ENCODE results near the gene ATP11A.

Gene ATP11A

DNA sequence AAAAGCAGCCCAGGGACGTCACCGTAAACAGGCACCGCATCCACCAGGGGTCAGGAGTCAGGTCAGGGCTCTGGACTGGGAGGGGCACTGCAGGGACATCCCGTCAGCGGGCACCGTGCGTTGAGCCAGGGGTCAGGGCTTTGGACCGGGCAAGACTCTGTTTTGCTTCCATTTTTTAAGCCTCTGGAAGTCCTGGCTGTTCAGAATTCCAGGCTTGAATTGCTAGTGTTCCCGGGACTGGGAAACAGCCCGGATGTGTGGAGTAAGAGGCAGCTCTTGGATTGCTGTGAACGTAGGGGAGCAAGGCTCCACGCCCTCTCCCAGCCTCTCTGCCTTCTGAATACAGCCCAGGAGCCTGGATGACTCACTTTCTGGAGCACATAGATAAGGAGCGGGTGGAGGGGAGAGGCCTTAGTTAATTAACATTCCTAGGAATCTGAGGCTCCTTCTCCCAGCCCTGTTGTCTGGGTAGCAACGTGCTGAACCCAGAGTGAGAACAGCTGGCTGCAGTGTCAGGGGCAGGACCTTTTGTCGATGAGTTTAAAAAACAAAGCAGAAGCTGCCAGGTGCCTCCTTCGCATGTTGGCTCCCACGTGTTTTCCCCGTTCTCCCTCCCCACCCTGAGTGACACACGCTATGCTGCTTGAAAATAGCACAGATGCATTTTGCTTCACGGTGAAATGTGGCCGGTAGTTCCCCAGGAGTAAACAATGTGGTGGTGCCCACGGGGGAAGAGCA lies 21.9 kb downstream of the ATP11A start:
- DNase-seq = peak; percentile 69

DNA sequence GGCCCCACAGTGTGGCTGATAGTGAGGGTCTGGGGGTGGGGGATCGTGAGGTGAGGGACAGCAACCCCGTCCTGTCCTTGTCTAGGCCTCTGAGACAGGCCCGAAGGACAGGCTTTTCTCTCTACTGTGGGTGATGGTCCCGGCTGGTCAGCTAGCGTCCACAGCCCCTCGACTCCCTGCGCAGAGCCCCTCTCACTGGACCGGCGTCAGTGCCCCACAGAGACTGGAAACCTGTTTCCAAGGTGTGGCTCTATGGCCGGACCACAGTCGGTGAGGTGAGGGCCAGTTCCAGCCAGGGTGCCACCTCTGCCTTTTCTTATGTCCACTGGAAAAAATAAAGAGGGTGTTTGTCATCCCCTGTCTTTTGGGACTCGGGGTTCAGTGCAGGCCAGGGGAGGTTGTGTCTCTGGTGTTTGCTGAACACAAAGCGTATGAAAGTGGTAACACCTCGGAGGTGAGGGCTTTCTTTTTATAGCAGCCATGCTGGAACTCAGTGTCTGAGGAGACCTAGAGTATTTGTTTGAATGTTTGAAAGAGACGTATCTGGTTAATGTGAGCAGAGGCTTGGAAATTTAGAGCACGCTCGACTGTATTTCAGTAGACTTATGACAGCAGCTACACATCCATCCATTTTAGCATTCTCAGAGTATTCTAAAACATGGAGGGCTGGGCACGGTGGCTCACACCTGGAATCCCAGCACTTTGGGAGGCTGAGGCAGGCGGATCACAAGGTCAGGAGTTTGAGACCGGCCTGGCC lies 22.8 kb downstream of the ATP11A start:
- DNase-seq = no peak

GRCh38 chr13:112713517-112714253 lies 23.8 kb downstream of the ATP11A start:
- DNase-seq = no peak

DNA sequence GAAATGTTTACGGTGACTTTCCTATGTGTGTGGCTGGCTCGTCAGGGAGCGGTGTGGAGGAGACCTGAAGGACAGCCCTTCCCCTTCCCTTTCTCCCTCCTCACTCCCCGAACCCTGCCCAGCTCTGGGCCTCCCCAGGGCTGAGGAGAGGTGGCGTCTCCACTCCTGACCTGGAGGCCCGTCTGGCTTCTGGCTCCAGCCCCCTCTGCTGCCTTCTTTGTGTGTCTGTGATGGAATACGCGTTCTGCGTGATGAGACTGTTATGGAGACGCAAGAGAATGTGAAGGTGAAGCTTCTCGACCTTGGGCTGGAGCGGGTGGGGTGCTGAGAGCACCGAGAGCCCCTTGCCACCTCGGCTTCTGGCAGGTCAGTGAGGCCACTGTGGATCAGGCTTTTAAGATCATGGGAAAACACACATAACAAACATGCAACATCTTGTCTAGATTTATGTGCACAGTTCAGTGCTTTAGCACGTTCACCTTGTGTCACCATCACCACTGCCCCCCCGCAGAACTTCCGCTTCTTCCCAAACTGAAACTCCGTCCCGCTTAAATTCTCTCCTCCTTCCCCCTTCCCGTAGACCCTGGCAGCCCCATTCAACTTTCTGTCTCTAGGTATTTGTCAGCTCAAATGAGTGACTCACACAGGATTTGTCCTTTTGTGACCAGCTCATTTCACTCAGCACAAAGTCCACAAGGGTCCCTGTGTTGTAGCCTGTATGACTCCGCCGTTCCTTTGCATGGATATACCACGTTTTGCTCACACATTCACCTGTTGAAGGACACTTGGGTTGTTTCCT lies 24.7 kb downstream of the ATP11A start:
- no peak for DNase-seq

GRCh38 chr13:112715210-112715609 lies 25.4 kb downstream of the ATP11A start:
- no peak for DNase-seq

GRCh38 chr13:112715715-112716460 lies 26.1 kb downstream of the ATP11A start:
- DNase-seq = no peak

- no peak for DNase-seq
These were observed 26.6 kb downstream of the ATP11A start for GRCh38 chr13:112716461-112716820.

DNA sequence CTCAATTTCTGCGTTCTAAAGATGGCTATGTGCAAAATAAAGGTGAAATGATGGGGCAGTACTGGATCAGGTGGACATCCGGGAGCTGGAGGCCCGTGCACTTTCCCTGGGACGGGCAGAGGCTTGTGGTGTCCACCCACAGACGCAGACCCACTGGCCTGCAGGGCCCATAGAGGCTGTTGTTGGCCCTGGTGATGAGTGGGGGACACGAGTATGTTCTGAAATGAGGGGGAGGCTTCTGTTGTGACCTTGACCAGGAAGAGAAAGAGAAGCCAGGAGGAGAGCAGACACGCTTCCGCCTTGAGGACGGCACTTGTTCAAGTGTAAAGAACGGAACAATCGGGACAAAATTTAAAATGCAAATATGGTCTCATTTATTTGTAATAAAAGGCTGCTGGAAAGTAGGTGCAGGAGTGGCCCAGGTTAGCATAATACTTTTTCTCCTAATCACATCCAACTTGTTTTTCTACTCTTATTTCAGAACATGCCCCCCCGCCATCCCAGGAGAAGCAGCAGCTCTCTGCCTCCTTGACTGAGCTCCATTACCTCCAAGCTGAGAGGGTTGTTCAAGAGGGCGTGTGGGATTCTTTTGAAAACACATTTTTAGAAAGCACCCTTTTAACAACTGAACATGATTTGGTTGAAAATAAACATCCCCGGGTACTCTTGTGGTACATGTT lies 27.1 kb downstream of the ATP11A start:
- DNase-seq = no peak

DNA sequence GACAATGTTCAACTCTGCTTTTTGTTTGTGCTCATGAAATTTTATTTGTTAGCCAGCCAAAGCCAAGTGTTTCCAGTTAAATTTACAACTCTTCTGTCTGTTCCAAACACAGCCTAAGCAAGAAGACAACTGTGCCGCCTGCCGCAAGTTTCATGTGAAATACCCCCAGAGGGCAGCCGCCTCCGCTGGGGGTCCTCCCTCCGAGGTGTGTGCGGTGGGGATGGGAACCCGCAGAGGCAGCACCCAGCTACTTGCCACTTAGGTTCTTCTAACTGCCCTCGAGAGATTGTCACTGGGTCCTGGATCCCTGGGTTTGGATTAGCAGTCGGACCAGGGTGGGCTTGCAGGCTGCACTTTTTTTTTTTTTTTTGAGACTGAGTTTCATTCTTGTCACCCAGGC lies 28.5 kb downstream of the ATP11A start:
- DNase-seq = no peak

DNA sequence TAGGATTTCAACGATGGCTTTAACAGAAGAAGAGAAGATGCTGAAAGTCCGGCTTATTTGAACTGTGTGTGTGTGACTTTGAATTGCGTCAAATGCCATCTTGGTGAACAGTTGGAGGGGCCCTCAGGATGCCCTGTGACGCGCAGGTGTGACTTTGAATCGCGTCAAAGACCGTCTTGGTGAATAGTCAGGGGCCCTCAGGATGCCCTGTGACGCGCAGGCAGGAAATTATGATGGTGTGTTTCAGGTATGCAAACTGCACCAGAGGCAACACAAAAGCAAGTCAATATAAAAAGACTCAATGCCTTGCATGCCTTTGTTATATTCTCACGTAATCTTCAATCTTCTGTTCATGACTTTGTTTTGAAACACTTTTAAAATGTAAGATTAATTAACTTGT lies 29.2 kb downstream of the ATP11A start:
- no peak for DNase-seq

GRCh38 chr13:112719556-112719955 lies 29.7 kb downstream of the ATP11A start:
- DNase-seq = no peak

DNA sequence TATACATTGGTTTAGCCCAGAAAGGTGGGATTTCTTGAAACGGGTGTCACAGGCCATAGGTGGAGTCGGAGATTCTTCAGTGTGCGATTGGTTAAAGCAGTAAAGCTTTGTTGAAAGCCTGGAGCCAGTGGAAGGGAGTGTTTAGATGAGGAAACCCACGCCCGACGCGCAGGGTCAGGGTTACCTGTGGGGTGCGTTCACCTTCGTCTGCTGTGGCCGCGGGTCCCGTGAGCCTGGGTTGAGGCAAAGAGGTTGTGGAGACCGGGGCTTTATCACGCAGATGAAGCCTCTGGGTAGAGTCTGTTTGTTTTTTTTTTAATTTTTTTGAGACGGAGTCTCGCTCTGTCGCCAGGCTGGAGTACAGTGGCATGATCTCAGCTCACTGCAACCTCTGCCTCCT lies 30.4 kb downstream of the ATP11A start:
- DNase-seq = no peak

- DNase-seq = no peak
These were observed 31.0 kb downstream of the ATP11A start for GRCh38 chr13:112720814-112721197.

DNA sequence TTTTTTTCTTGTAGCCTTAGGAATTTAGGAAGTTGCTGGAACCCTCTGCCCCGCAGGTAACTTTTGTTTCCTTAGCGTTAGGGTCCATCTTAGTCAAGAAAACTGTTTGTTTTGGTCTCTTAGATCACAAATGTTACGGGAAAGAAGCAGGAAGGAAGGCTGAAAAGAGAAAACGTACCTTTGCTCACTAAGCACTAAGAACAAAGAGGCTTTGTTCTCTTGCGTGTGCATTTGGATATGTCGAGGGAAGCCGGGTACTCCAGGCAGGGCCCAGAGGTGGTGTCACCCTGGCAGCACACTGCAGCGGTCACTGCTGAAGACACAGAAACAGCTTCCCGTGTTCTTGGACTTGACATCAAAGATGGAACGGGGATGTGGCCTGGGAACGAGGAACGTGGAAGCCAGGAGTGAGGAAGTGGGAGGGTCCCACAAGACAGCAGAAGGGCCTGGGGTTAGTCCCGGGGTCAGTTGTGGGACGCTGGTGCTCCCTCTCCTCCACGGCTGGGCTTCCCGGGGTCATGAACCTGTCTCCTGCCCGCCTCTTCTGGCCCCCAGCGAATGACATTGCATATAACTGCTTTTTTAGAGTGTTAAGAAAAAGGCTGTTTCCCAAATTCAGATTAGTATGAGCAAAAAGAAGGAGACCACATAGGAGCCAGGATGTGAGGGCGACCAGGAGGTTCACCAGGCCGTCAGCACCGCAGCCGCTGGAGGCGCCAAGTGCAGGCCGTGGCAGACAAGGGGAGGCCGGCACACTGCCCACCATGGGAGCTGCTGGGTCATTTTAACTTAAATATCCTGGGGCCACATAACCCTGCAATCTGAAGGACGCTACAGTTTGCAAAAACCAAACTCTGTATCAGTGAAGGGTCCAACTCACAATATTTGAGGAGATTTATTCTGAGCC lies 31.6 kb downstream of the ATP11A start:
- DNase-seq = no peak

DNA sequence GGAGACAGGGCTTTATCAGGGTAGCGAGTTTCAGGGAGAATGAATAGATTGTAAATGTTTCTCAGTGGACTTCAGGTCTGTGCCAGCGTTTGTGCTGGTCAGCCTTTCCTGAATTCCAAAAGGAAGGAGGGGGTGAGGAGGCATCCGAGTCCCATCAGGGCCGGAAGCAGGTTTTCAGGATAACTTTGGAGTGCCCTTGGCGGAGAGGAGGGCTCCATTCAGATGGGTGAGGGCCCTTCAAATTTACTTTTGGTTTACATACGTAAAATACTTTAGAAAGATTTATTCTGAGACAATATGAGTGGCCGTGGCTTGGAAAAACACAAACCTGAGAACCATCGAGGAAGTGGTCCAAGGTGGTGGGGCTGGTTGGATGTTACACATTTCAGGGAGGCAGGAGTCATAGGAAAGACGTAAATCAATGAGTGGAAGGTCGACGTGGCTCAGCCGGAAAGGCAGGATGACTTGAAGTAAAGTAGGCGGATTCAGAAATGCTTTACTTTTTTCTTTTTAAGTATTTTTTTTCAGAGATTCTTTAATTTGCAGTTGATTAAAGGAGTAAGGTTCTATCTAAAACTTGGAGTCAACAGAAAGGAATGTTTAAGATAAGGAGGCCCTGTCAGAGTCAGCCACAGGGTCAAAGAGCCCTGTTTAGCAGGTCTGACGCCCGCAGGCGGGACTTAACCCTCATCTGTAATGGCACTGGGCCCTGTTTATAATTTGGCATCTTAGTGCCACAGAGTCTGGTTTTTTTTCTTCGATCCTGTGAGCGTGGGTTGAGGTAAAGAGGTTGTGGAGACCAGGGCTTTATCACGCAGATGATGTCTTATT lies 32.8 kb downstream of the ATP11A start:
- DNase-seq = no peak

DNA sequence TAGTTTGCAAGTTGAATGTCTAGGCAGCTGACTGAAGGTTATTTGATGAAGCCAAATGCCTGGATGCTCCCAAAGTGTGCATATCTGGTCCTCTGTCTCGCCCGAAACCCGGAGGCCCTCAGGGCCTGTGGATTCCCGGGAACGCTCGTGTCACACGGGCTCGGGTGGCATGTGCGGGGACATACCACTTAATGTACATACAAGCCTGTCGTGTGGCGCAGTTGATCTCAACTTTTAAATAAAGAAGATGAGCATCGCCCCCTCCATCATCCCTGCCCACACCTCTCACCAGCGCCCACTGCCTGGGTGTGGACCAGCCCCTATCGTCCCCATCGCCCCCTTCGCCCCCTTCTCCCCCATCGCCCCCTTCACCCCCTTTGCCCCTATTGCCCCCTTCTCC lies 33.9 kb downstream of the ATP11A start:
- no peak for DNase-seq

GRCh38 chr13:112724788-112725345 lies 35.0 kb downstream of the ATP11A start:
- no peak for DNase-seq

DNA sequence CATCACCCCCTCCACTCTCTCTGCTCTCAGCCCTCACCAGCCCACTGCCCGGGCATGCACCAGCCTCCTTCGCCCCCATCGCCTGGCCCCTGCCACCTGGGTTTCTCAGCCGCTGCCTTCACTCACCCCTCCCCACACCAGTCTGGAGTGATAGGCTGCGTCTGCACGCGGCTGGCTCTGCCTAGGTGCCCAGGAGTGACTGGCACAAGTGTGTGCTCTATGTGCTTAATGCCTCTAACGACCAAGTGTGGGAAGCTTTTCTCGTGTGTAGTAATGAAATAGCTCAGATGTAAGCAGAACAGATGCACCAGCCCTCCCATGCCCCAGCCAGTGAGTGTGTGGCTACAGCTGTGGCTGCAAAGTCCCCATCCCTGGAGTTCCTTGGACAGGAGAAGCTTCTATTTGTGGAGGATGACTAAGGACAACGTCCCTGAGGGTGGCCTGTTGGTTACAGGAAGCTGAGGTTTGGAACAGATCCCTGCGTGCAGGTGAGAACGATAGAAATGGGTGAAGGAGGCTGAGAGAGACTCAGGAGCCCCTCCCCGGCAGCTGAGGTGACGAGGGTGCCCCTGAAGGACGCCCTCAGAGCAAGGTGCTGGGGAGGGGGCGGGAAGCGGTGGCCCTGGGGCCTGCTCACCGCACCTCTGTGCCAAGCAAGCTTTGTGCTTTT lies 35.6 kb downstream of the ATP11A start:
- DNase-seq = no peak

All from retina (tissue), 1 donor.